GM20431 (cell line): ENCODE results near the gene CYTH1.
"Not testable (repeated sequence)": the region's sequence is repeated elsewhere in the genome, so short reads cannot be mapped to it uniquely, and the experiment has no call there.

ENCODE experiments used
- in situ Hi-C: fragments of 300-500 bp; cut with MseI, MboI; formaldehyde crosslinking; loops from one replicate; pipeline ENCODE4 v1.15.0; 2020; ENCODE audit warnings: low sequenced_read_pairs; ENCODE audit not compliant: unreplicated experiment

The CYTH1 gene

GRCh38 chr17:78677303-78678221, 104.5 kb downstream of the CYTH1 start:
- in situ Hi-C loops, result no loop called here

- in situ Hi-C loops, result no loop called here
These were observed 105.4 kb downstream of the CYTH1 start for GRCh38 chr17:78676412-78677302.

GRCh38 chr17:78675836-78676235, 106.2 kb downstream of the CYTH1 start:
- in situ Hi-C loops, result no loop called here

- in situ Hi-C loops, result no loop called here
These were observed 106.8 kb downstream of the CYTH1 start for GRCh38 chr17:78675316-78675616.

- in situ Hi-C loops, result no loop called here
These were observed 107.3 kb downstream of the CYTH1 start for GRCh38 chr17:78674595-78675315.

- in situ Hi-C loops, result no loop called here
These were observed 107.9 kb downstream of the CYTH1 start for GRCh38 chr17:78674156-78674555.

- in situ Hi-C loops, result no loop called here
These were observed 108.7 kb downstream of the CYTH1 start for GRCh38 chr17:78673395-78673794.

GRCh38 chr17:78672871-78673371, 109.2 kb downstream of the CYTH1 start:
- in situ Hi-C loops, result no loop called here

- in situ Hi-C loops, result no loop called here
These were observed 110.1 kb downstream of the CYTH1 start for GRCh38 chr17:78672005-78672404.

GRCh38 chr17:78671726-78672001, 110.4 kb downstream of the CYTH1 start:
- in situ Hi-C loops, result not testable (repeated sequence)

GRCh38 chr17:78670850-78671725, 111.0 kb downstream of the CYTH1 start:
- in situ Hi-C loops, result no loop called here

- in situ Hi-C loops, result no loop called here
These were observed 112.0 kb downstream of the CYTH1 start for GRCh38 chr17:78669975-78670518.

- in situ Hi-C loops, result no loop called here
These were observed 112.7 kb downstream of the CYTH1 start for GRCh38 chr17:78669256-78669974.

GRCh38 chr17:78668847-78669246, 113.2 kb downstream of the CYTH1 start:
- in situ Hi-C loops, result no loop called here

GRCh38 chr17:78667741-78668640, 114.1 kb downstream of the CYTH1 start:
- in situ Hi-C loops, result no loop called here

- in situ Hi-C loops, result no loop called here
These were observed 115.0 kb downstream of the CYTH1 start for GRCh38 chr17:78667091-78667490.
